ENCODE measurements around the gene FBXO5. TPM values are rescaled to one million over a fixed set of nuclear protein-coding genes. Genes with fewer than 3 reads are reported as not detected.

The FBXO5 gene
- total and polyA plus RNA-seq, 4 donors = 1.8 to 10.5 (median 3.5) TPM

- no peaks in the 10 kb centered on the region for H3K4me1 ChIP-seq (ENCODE audit: control insufficient read depth in 5 of 5, insufficient read depth in 5 of 5, low read length in 5 of 5)
- no peak overlapping the region for H3K4me3 ChIP-seq
- ATAC-seq (ENCODE audit: insufficient read depth, low FRiP score) = no peak
- peaks cover 0 to 4% (median under 1%) of the 10 kb centered on the region in 4 donors for H3K9me3 ChIP-seq (ENCODE audit: control insufficient read depth in 4 of 4, insufficient read depth in 3 of 4, low read length in 3 of 4)
- 78 to 83% methylated on average over 1 of the region's 1 CpG for WGBS, 2 donors
- H3K27ac ChIP-seq (ENCODE audit: low read depth in 1 of 2, low read length in 1 of 2) = no peak overlapping the region
- H3K9ac ChIP-seq (ENCODE audit: insufficient read depth in 1 of 2, low read length in 2 of 2) = no peak overlapping the region
- no peak for DNase-seq
- H3K27me3 ChIP-seq (ENCODE audit: control insufficient read depth in 3 of 3, insufficient read depth in 3 of 3, low read length in 2 of 3) = no peaks in the 10 kb centered on the region
- no peak for TF ChIP-seq CTCF (IDR thresholded peaks at IDR 0.05; ENCODE audit: control extremely low read depth, extremely low read depth)
- H3K36me3 ChIP-seq (ENCODE audit: control insufficient read depth in 4 of 4, insufficient read depth in 4 of 4, low read length in 4 of 4) = no peaks in the 10 kb centered on the region
Observed at GRCh38 chr6:152957796-152958195, 25.0 kb downstream of the FBXO5 start.

- 69 to 74% methylated on average over 3 of the region's 3 CpGs for WGBS, 2 donors
- no peak overlapping the region for H3K9ac ChIP-seq (ENCODE audit: insufficient read depth in 1 of 2, low read length in 2 of 2)
- no peak overlapping the region for H3K27ac ChIP-seq (ENCODE audit: low read depth in 1 of 2, low read length in 1 of 2)
Observed at GRCh38 chr6:152954443-152954842, 28.4 kb downstream of the FBXO5 start.

GRCh38 chr6:152952866-152953509, 29.9 kb downstream of the FBXO5 start:
- no peak overlapping the region for H3K9ac ChIP-seq (ENCODE audit: insufficient read depth in 1 of 2, low read length in 2 of 2)
- H3K9me3 ChIP-seq (ENCODE audit: control insufficient read depth in 4 of 4, insufficient read depth in 3 of 4, low read length in 3 of 4) = peaks cover 0 to 4% (median under 1%) of the 10 kb centered on the region in 4 donors
- H3K36me3 ChIP-seq (ENCODE audit: control insufficient read depth in 4 of 4, insufficient read depth in 4 of 4, low read length in 4 of 4) = no peaks in the 10 kb centered on the region
- no peak overlapping the region for H3K4me3 ChIP-seq
- no peak overlapping the region for H3K27ac ChIP-seq (ENCODE audit: low read depth in 1 of 2, low read length in 1 of 2)
- no peak for TF ChIP-seq CTCF (IDR thresholded peaks at IDR 0.05; ENCODE audit: control extremely low read depth, extremely low read depth)
- WGBS, 2 donors = 70 to 74% methylated on average over 7 of the region's 7 CpGs
- no peaks in the 10 kb centered on the region for H3K27me3 ChIP-seq (ENCODE audit: control insufficient read depth in 3 of 3, insufficient read depth in 3 of 3, low read length in 2 of 3)
- no peaks in the 10 kb centered on the region for H3K4me1 ChIP-seq (ENCODE audit: control insufficient read depth in 5 of 5, insufficient read depth in 5 of 5, low read length in 5 of 5)
- no peak for ATAC-seq (ENCODE audit: insufficient read depth, low FRiP score)
- peak in 2 of 3 donors; percentile 26 to 50 for DNase-seq

More at GRCh38 chr6:152954443-152954842, 28.4 kb downstream of the FBXO5 start:
- H3K4me1 ChIP-seq (ENCODE audit: control insufficient read depth in 5 of 5, insufficient read depth in 5 of 5, low read length in 5 of 5) = no peaks in the 10 kb centered on the region
- peaks cover 0 to 4% (median under 1%) of the 10 kb centered on the region in 4 donors for H3K9me3 ChIP-seq (ENCODE audit: control insufficient read depth in 4 of 4, insufficient read depth in 3 of 4, low read length in 3 of 4)
- H3K4me3 ChIP-seq = no peak overlapping the region
- no peak for TF ChIP-seq CTCF (IDR thresholded peaks at IDR 0.05; ENCODE audit: control extremely low read depth, extremely low read depth)
- no peak for DNase-seq
- ATAC-seq (ENCODE audit: insufficient read depth, low FRiP score) = no peak
- no peaks in the 10 kb centered on the region for H3K36me3 ChIP-seq (ENCODE audit: control insufficient read depth in 4 of 4, insufficient read depth in 4 of 4, low read length in 4 of 4)
- no peaks in the 10 kb centered on the region for H3K27me3 ChIP-seq (ENCODE audit: control insufficient read depth in 3 of 3, insufficient read depth in 3 of 3, low read length in 2 of 3)

- DNase-seq (no peak), ATAC-seq (ENCODE audit: insufficient read depth, low FRiP score) (no peak)
- no peak overlapping the region for H3K4me3 ChIP-seq
- TF ChIP-seq CTCF (IDR thresholded peaks at IDR 0.05; ENCODE audit: control extremely low read depth, extremely low read depth) = no peak
- H3K9me3 ChIP-seq (ENCODE audit: control insufficient read depth in 4 of 4, insufficient read depth in 3 of 4, low read length in 3 of 4) = peaks cover 0 to 4% (median under 1%) of the 10 kb centered on the region in 4 donors
- H3K27me3 ChIP-seq (ENCODE audit: control insufficient read depth in 3 of 3, insufficient read depth in 3 of 3, low read length in 2 of 3) = no peaks in the 10 kb centered on the region
- WGBS, 2 donors = 5 to 7% methylated on average over 1 of the region's 1 CpG
- no peak overlapping the region for H3K27ac ChIP-seq (ENCODE audit: low read depth in 1 of 2, low read length in 1 of 2)
- no peak overlapping the region for H3K9ac ChIP-seq (ENCODE audit: insufficient read depth in 1 of 2, low read length in 2 of 2)
- no peaks in the 10 kb centered on the region for H3K4me1 ChIP-seq (ENCODE audit: control insufficient read depth in 5 of 5, insufficient read depth in 5 of 5, low read length in 5 of 5)
- no peaks in the 10 kb centered on the region for H3K36me3 ChIP-seq (ENCODE audit: control insufficient read depth in 4 of 4, insufficient read depth in 4 of 4, low read length in 4 of 4)
Observed at GRCh38 chr6:152952045-152952444, 30.8 kb downstream of the FBXO5 start.

Measured in lung (tissue), 12 donors.